PC-9 (cell line): Measurements from ENCODE around the gene NR3C1. TPM values are rescaled to one million over a fixed set of nuclear protein-coding genes. Genes with fewer than 3 reads are reported as not detected.

ENCODE experiments used
- BruUV-seq: library from RNA; stranded (reverse); fragments of 400-500 nt; replicated peaks from 2 replicates; lab custom pipeline; 2021; lab: Mats Ljungman, UMichigan
- CTCF ChIA-PET: fragments of 300-600 bp; sonication (Branson Sonifier 250); formaldehyde crosslinking; loops from one replicate; lab custom pipeline; 2022; ENCODE audit warnings: antibody characterized with exemption; lab: Charles Lee
- POLR2A ChIA-PET: fragments of 300-600 bp; sonication (Branson Sonifier 250); formaldehyde crosslinking; loops from one replicate; lab custom pipeline; 2022; ENCODE audit warnings: antibody characterized with exemption; ENCODE audit not compliant: unreplicated experiment; lab: Charles Lee
- DNase-seq, 2 experiments: peaks; one replicate each; pipeline versions ENCODE4 v3.0.0 to v3.0.0-alpha.2; 2015 to 2022; ENCODE audit warnings: mixed read lengths in 1 of 2
- H2AFZ ChIP-seq: fragments of 200-600 bp; sonication (generic); 2 replicates; pipeline ENCODE4 v1.8.1; 2017; ENCODE audit warnings: antibody characterized with exemption
- H3F3A ChIP-seq: fragments of 200-600 bp; sonication (generic); 2 replicates; pipeline ENCODE4 v1.8.1; 2017; ENCODE audit warnings: antibody characterized with exemption, mild to moderate bottlenecking, low read depth; ENCODE audit not compliant: insufficient read depth
- H3K27ac ChIP-seq: fragments of 200-600 bp; sonication (generic); 2 replicates; pipeline ENCODE4 v1.6.1; 2016; ENCODE audit warnings: mixed run types
- H3K27me3 ChIP-seq: fragments of 200-600 bp; sonication (generic); 2 replicates; pipeline ENCODE4 v1.6.1; 2016; ENCODE audit warnings: low read depth, mixed run types; ENCODE audit not compliant: insufficient read depth
- H3K36me3 ChIP-seq: fragments of 200-600 bp; sonication (generic); 2 replicates; pipeline ENCODE4 v1.6.1; 2016; ENCODE audit warnings: low read depth, mixed run types
- H3K4me1 ChIP-seq: fragments of 200-600 bp; sonication (generic); replicated peaks from 2 replicates; pipeline ENCODE4 v1.6.1; 2016; ENCODE audit warnings: mixed run types; ENCODE audit not compliant: insufficient read depth
- H3K4me2 ChIP-seq: fragments of 200-600 bp; sonication (generic); 2 replicates; pipeline ENCODE4 v1.6.1; 2017; ENCODE audit warnings: mixed run types
- H3K4me3 ChIP-seq: fragments of 200-600 bp; sonication (generic); 2 replicates; pipeline ENCODE4 v1.6.1; 2016; ENCODE audit warnings: mixed run types
- H3K79me2 ChIP-seq: fragments of 200-600 bp; sonication (generic); 2 replicates; pipeline ENCODE4 v1.6.1; 2017; ENCODE audit warnings: low read depth, mixed run types
- H3K9me2 ChIP-seq: fragments of 200-600 bp; sonication (generic); 2 replicates; pipeline ENCODE4 v1.8.1; 2017; ENCODE audit warnings: mild to moderate bottlenecking; ENCODE audit not compliant: insufficient read depth
- H3K9me3 ChIP-seq: fragments of 200-600 bp; sonication (generic); 2 replicates; pipeline ENCODE4 v1.8.1; 2016; ENCODE audit warnings: low read depth; ENCODE audit not compliant: insufficient read depth
- H4K20me1 ChIP-seq: fragments of 200-600 bp; sonication (generic); 2 replicates; pipeline ENCODE4 v1.8.1; 2017; ENCODE audit not compliant: insufficient read depth
- CTCF ChIP-seq: fragments of 200-600 bp; sonication (generic); conservative IDR thresholded peaks from 2 replicates; pipeline ENCODE4 v1.6.1; 2017; ENCODE audit warnings: mixed run types, antibody characterized with exemption, mild to moderate bottlenecking, moderate library complexity
- EZH2 ChIP-seq: fragments of 200-600 bp; sonication (generic); IDR thresholded peaks from 2 replicates; pipeline ENCODE4 v1.8.0; 2017; ENCODE audit warnings: antibody characterized with exemption, low read depth
- intact Hi-C: fragments of 100-400 bp; cut with micrococcal nuclease; formaldehyde crosslinking; loops from one replicate; pipeline ENCODE4 v1.10.0; 2022; ENCODE audit not compliant: unreplicated experiment
- total RNA-seq: library from RNA; stranded (reverse); gene quantifications from 2 replicates; pipeline ENCODE4 v1.2.3, GENCODE V29; 2021

NR3C1 gene
- total RNA-seq, 1 experiment from 2014 or later: 52.8 TPM

- intact Hi-C loops: no loop called here
Measured at GRCh38 chr5:143347698-143348344, 55.7 kb downstream of the NR3C1 start.

GRCh38 chr5:143347046-143347445 lies 56.4 kb downstream of the NR3C1 start:
- POLR2A ChIA-PET: no interaction called here
- intact Hi-C loops: no loop called here
- Histone ChIP-seq H3K4me3 (no peak overlapping the region), H2AFZ (no peak overlapping the region), H3F3A (no peaks in the 10 kb centered on the region; the same call in 1 of the 2 replicates), H3K27me3 (no peaks in the 10 kb centered on the region), H3K36me3 (no peaks in the 10 kb centered on the region), H3K4me1 (peaks cover 13% of the 10 kb centered on the region), H3K9me3 (no peaks in the 10 kb centered on the region), H3K27ac (no peak overlapping the region), H3K9me2 (no peaks in the 10 kb centered on the region), H3K79me2 (peaks cover 35% of the 10 kb centered on the region), H3K4me2 (no peak overlapping the region), H4K20me1 (no peaks in the 10 kb centered on the region)
- CTCF ChIA-PET: interaction anchor here (0.5 to 0.6 kb wide), 2 partner anchors 313 to 621 kb away, joined by 3 to 6 read pairs; no protein-coding TSS in a partner anchor
- TF ChIP-seq CTCF (no peak), EZH2 (no peak)
- no TSS peak for BruUV-seq
- DNase-seq: no peak

More at GRCh38 chr5:143347698-143348344, 55.7 kb downstream of the NR3C1 start:
- no peak overlapping the region for H3K27ac ChIP-seq
- no peak for DNase-seq
- ChIA-PET POLR2A (interaction anchor here (0.6 kb wide), 1 partner anchor 53 kb away, joined by 4 read pairs; no protein-coding TSS in a partner anchor), CTCF (interaction anchor here (0.6 kb wide), 1 partner anchor 620 kb away, joined by 3 read pairs; no protein-coding TSS in a partner anchor)
- H3K4me3 ChIP-seq: no peak overlapping the region
- H3K27me3 ChIP-seq: no peaks in the 10 kb centered on the region
- H3K9me2 ChIP-seq: no peaks in the 10 kb centered on the region
- TF ChIP-seq EZH2 (no peak), CTCF (no peak)
- no peak overlapping the region for H3K4me2 ChIP-seq
- H4K20me1 ChIP-seq: no peaks in the 10 kb centered on the region
- no peaks in the 10 kb centered on the region for H3K9me3 ChIP-seq
- no peaks in the 10 kb centered on the region; the same call in 1 of the 2 replicates for H3F3A ChIP-seq
- H3K4me1 ChIP-seq: peaks cover 11% of the 10 kb centered on the region
- no peak overlapping the region for H2AFZ ChIP-seq
- no TSS peak for BruUV-seq
- H3K79me2 ChIP-seq: peaks cover 34% of the 10 kb centered on the region
- no peaks in the 10 kb centered on the region for H3K36me3 ChIP-seq

- BruUV-seq: no TSS peak
Measured at GRCh38 chr5:143345671-143346440, 57.6 kb downstream of the NR3C1 start.

More at GRCh38 chr5:143345671-143346440, 57.6 kb downstream of the NR3C1 start:
- Histone ChIP-seq H3K27me3 (no peaks in the 10 kb centered on the region), H3F3A (no peaks in the 10 kb centered on the region; the same call in 1 of the 2 replicates), H3K9me2 (no peaks in the 10 kb centered on the region), H3K4me1 (peaks cover 19% of the 10 kb centered on the region), H2AFZ (no peak overlapping the region), H3K36me3 (no peaks in the 10 kb centered on the region), H3K4me2 (no peak overlapping the region), H3K79me2 (peaks cover 41% of the 10 kb centered on the region), H3K9me3 (no peaks in the 10 kb centered on the region), H4K20me1 (no peaks in the 10 kb centered on the region), H3K27ac (no peak overlapping the region), H3K4me3 (no peak overlapping the region)
- intact Hi-C loops: no loop called here
- ChIA-PET POLR2A (no interaction called here), CTCF (no interaction called here)
- TF ChIP-seq EZH2 (no peak), CTCF (no peak)
- DNase-seq: no peak
